ENCODE measurements around the gene BCL2L1.
"Not testable (repeated sequence)": the region's sequence is repeated elsewhere in the genome, so short reads cannot be mapped to it uniquely, and the experiment has no call there.

BCL2L1 gene

DNA sequence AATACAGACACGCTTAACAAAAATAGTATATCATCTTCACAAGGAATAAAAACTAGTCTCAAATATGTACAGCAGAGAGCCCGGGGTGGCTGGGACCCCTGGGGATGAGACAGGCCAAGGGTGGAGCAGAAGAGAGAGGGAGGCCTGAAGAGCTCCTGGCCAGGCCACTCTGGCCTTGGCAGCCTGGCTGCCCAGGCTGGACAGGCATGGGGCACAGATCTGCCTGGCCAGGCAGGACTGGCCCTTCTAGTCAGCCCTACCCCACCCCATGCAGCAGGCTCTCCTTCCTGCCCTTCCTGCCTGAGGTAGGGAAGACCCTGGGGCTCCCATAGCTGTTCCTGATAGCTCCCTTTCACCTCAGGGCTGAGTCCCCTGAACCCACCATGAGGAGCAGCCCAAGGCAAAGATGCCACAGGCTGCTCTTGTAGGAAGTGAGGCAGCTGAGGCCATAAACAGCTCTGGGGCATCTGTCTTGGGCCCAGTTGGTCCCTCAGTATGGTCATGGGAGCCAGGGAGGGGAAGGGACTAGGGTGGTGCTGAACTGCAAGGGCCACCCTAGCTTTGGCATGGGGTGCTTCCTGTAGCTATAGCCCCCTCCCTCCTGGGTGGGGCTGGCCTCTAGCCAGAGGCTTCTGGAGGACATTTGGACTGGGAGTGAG is 57.8 kb downstream of the BCL2L1 start:
- Histone ChIP-seq H3K4me1 (ENCODE audit: control insufficient read depth, insufficient read depth, low read length) (peaks cover 47% of the 10 kb centered on the region), H3K36me3 (ENCODE audit: insufficient read depth, low read length) (peaks cover 55% of the 10 kb centered on the region), H3K27me3 (ENCODE audit: control insufficient read depth, insufficient read depth, low read length) (no peaks in the 10 kb centered on the region), H3K9me3 (replicated peaks; ENCODE audit: low read length) (no peaks in the 10 kb centered on the region), H3K4me2 (ENCODE audit: low read length) (no peak overlapping the region), H3K4me3 (ENCODE audit: low read length) (no peak overlapping the region), H3K9ac (ENCODE audit: low read depth, low read length) (no peak overlapping the region)

- Histone ChIP-seq H3K4me3 (ENCODE audit: low read length) (no peak overlapping the region), H3K9ac (ENCODE audit: low read depth, low read length) (peak overlapping the region; percentile 20), H3K36me3 (ENCODE audit: insufficient read depth, low read length) (peaks cover 49% of the 10 kb centered on the region), H3K4me2 (ENCODE audit: low read length) (no peak overlapping the region), H3K4me1 (ENCODE audit: control insufficient read depth, insufficient read depth, low read length) (peaks cover 47% of the 10 kb centered on the region), H3K27me3 (ENCODE audit: control insufficient read depth, insufficient read depth, low read length) (no peaks in the 10 kb centered on the region), H3K9me3 (replicated peaks; ENCODE audit: low read length) (no peaks in the 10 kb centered on the region)
These were observed 58.6 kb downstream of the BCL2L1 start for GRCh38 chr20:31663838-31664695.

- H3K4me1 ChIP-seq (ENCODE audit: control insufficient read depth, insufficient read depth, low read length), result peaks cover 47% of the 10 kb centered on the region
These were observed 59.2 kb downstream of the BCL2L1 start for GRCh38 chr20:31663524-31663837.

DNA sequence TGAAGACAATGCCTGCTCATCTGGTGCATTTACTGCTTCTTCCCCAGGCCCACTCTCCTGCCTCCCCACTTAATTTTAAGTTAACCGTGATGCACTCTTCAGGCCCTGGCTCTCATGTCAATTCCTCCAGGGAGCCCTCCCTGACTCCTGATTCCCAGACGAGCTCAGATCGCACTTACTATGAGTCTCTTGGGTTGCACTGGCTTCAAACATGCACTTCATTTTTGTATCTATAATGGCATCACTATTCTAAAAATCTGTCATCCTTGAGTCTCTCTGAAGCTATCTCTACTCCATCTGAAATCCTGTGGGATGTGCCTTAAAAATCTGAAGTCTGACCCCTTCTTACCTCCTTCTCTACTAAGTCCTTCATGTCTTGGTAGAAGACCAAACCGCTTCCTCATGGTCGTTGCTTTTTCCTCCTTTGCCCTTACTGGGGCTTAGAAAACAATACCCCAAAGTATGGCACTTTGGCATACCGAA is 60.3 kb downstream of the BCL2L1 start:
- Histone ChIP-seq H3K9me3 (replicated peaks; ENCODE audit: low read length) (no peaks in the 10 kb centered on the region), H3K4me3 (ENCODE audit: low read length) (no peak overlapping the region), H3K4me2 (ENCODE audit: low read length) (peak overlapping the region; percentile 77), H3K27me3 (ENCODE audit: control insufficient read depth, insufficient read depth, low read length) (no peaks in the 10 kb centered on the region), H3K4me1 (ENCODE audit: control insufficient read depth, insufficient read depth, low read length) (peaks cover 43% of the 10 kb centered on the region), H3K36me3 (ENCODE audit: insufficient read depth, low read length) (peaks cover 40% of the 10 kb centered on the region), H3K9ac (ENCODE audit: low read depth, low read length) (peak overlapping the region; percentile 1)

More at GRCh38 chr20:31663524-31663837, 59.2 kb downstream of the BCL2L1 start:
- H3K9ac ChIP-seq (ENCODE audit: low read depth, low read length), result peak overlapping the region; percentile 20
- H3K4me2 ChIP-seq (ENCODE audit: low read length), result no peak overlapping the region
- H3K36me3 ChIP-seq (ENCODE audit: insufficient read depth, low read length), result peaks cover 46% of the 10 kb centered on the region
- H3K4me3 ChIP-seq (ENCODE audit: low read length), result no peak overlapping the region
- no peaks in the 10 kb centered on the region for H3K27me3 ChIP-seq (ENCODE audit: control insufficient read depth, insufficient read depth, low read length)
- no peaks in the 10 kb centered on the region for H3K9me3 ChIP-seq (replicated peaks; ENCODE audit: low read length)

DNA sequence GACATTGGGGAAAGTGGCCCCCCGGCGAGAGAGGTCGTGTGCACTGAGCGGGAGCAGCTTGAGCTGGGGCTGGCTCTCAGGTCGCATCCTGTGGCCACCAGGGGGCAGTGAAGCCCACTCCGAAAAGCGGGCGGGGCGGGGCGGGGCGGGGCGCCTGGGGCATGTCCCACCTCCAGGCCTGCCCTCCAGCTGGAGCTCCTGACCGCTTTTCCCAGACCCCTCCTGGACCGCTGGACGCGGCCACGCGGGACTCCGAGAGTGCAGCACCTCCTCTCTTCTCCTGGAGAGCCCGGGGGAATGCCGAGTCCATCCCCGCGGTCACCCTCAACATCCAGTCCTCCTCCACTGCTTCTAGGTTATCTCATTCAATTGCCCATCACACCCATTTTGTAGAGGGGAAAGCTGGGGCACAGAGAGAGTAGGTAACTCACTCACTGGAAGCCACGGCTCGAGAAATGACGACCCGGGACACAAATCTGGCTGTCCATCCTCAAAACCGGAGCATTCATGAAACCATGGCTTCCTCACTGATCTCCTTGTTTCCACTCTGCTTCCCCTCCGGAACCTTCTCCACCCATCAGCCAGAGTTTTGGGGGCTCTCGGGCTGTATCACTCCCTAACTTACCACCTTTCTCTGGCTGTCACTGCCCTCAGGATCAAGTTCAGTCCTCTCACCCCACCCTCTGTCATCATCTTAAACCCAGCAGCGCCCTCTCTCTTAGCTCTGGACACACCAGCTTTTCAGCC is 60.9 kb downstream of the BCL2L1 start:
- Histone ChIP-seq H3K9me3 (replicated peaks; ENCODE audit: low read length) (no peaks in the 10 kb centered on the region), H3K4me3 (ENCODE audit: low read length) (peak overlapping the region; percentile 48), H3K27me3 (ENCODE audit: control insufficient read depth, insufficient read depth, low read length) (no peaks in the 10 kb centered on the region), H3K36me3 (ENCODE audit: insufficient read depth, low read length) (peaks cover 36% of the 10 kb centered on the region), H3K4me1 (ENCODE audit: control insufficient read depth, insufficient read depth, low read length) (peaks cover 39% of the 10 kb centered on the region), H3K9ac (ENCODE audit: low read depth, low read length) (peak overlapping the region; percentile 44), H3K4me2 (ENCODE audit: low read length) (peak overlapping the region; percentile 77)

DNA sequence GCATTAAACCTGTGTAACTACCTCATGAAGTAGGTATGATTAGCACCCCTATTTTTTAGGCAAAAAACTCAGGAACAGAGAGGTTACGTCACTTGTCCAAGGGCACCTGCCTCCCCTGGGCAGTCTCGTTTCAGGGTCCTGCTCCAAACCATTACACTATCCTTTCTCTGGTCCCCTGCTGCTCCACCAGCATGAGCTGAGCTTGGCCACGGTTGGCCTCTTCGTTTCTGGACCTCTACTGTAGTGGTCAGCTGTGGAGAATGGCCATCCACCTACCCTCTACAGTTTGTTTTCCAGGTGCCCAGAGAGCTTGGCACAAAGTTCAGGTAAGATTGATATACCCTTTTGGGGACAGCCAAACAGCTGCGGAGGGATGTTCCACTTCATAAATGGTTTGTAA is 68.1 kb downstream of the BCL2L1 start:
- Histone ChIP-seq H3K36me3 (ENCODE audit: insufficient read depth, low read length) (no peaks in the 10 kb centered on the region), H3K9ac (ENCODE audit: low read depth, low read length) (no peak overlapping the region), H3K4me3 (ENCODE audit: low read length) (no peak overlapping the region), H3K27me3 (ENCODE audit: control insufficient read depth, insufficient read depth, low read length) (no peaks in the 10 kb centered on the region), H3K4me2 (ENCODE audit: low read length) (no peak overlapping the region), H3K9me3 (replicated peaks; ENCODE audit: low read length) (no peaks in the 10 kb centered on the region), H3K4me1 (ENCODE audit: control insufficient read depth, insufficient read depth, low read length) (peaks cover 20% of the 10 kb centered on the region)

DNA sequence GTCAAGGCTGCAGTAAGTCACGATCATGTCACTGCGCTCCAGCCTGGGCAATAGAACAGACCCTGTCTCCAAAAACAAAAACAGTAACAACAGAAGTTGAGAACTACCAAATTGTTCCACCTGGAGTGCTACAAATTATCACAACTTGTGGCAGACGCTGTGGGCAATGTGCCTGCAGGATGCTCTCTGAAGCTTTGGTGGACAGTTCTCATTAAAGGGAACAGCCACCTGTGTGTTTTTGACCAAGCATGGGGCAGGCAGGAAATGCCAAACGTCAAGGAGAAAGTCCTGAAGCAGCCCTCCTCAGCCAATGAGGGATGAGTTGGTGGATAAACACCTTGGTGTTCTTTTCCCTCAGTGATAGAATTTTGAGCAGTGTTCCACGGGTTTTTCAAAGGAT is 69.1 kb downstream of the BCL2L1 start:
- H3K4me3 ChIP-seq (ENCODE audit: low read length), result no peak overlapping the region

DNA sequence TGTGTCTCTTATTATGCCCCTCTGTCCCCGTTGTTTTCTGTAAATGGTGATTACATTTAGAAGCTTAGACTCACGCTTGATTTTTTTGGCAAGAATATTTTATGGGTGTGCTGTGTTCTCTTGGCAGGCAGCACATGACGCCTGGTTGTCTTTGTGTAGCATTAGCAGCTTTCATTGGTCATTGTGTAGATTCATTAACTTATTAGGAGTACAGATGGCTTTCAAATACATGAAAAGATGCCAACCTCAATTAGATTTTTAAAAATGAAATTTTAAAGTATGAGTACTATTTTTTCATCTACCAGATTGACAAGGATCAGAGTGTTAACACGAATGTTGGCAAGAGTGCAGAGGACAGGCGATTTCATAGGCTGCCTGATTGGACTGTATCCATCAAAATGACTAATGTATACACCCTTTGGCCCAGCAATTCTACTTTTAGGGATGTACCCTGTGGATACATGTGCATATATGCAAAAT is 69.7 kb downstream of the BCL2L1 start:
- H3K4me1 ChIP-seq (ENCODE audit: control insufficient read depth, insufficient read depth, low read length), result peaks cover 20% of the 10 kb centered on the region
- no peak overlapping the region for H3K9ac ChIP-seq (ENCODE audit: low read depth, low read length)
- H3K27me3 ChIP-seq (ENCODE audit: control insufficient read depth, insufficient read depth, low read length), result no peaks in the 10 kb centered on the region
- H3K36me3 ChIP-seq (ENCODE audit: insufficient read depth, low read length), result no peaks in the 10 kb centered on the region
- H3K4me2 ChIP-seq (ENCODE audit: low read length), result peak overlapping the region; percentile 56
- H3K9me3 ChIP-seq (replicated peaks; ENCODE audit: low read length), result no peaks in the 10 kb centered on the region
- H3K4me3 ChIP-seq (ENCODE audit: low read length), result no peak overlapping the region

More for the DNA sequence above, 69.1 kb downstream of the BCL2L1 start:
- H3K9me3 ChIP-seq (replicated peaks; ENCODE audit: low read length), result no peaks in the 10 kb centered on the region
- no peak overlapping the region for H3K9ac ChIP-seq (ENCODE audit: low read depth, low read length)
- H3K36me3 ChIP-seq (ENCODE audit: insufficient read depth, low read length), result no peaks in the 10 kb centered on the region
- H3K4me2 ChIP-seq (ENCODE audit: low read length), result peak overlapping the region; percentile 56
- H3K27me3 ChIP-seq (ENCODE audit: control insufficient read depth, insufficient read depth, low read length), result no peaks in the 10 kb centered on the region
- H3K4me1 ChIP-seq (ENCODE audit: control insufficient read depth, insufficient read depth, low read length), result peaks cover 20% of the 10 kb centered on the region

DNA sequence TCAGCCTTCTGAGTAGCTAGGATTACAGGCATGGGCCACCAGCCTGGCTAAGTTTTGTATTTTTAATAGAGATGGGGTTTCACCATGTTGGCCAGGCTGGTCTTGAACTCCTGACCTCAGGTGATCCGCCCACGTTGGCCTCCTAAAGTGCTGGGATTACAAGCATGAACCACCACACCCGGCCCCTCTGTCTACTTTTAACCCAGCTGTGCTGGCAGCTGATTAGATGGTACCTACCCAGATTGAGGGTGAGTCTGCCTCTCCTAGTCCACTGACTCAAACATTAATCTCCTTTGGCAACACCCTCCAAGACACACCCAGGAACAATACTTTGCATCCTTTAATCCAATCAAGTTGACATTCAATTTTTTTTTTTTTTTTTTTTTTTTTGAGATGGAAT is 74.6 kb downstream of the BCL2L1 start:
- H3K4me2 ChIP-seq (ENCODE audit: low read length); H3K36me3 ChIP-seq (ENCODE audit: insufficient read depth, low read length); H3K9ac ChIP-seq (ENCODE audit: low read depth, low read length); H3K4me3 ChIP-seq (ENCODE audit: low read length); H3K27me3 ChIP-seq (ENCODE audit: control insufficient read depth, insufficient read depth, low read length); H3K9me3 ChIP-seq (replicated peaks; ENCODE audit: low read length): not testable (repeated sequence)
- H3K4me1 ChIP-seq (ENCODE audit: control insufficient read depth, insufficient read depth, low read length), result peaks cover 12% of the 10 kb centered on the region

- Histone ChIP-seq H3K4me2 (ENCODE audit: low read length) (no peak overlapping the region), H3K4me3 (ENCODE audit: low read length) (no peak overlapping the region)
These were observed 78.0 kb downstream of the BCL2L1 start for GRCh38 chr20:31644701-31645100.

GRCh38 chr20:31643522-31643921 is 79.1 kb downstream of the BCL2L1 start:
- peaks cover 11% of the 10 kb centered on the region for H3K27me3 ChIP-seq (ENCODE audit: control insufficient read depth, insufficient read depth, low read length)
- no peak overlapping the region for H3K4me3 ChIP-seq (ENCODE audit: low read length)
- H3K9ac ChIP-seq (ENCODE audit: low read depth, low read length), result no peak overlapping the region
- H3K4me1 ChIP-seq (ENCODE audit: control insufficient read depth, insufficient read depth, low read length), result no peaks in the 10 kb centered on the region
- no peaks in the 10 kb centered on the region for H3K9me3 ChIP-seq (replicated peaks; ENCODE audit: low read length)
- no peak overlapping the region for H3K4me2 ChIP-seq (ENCODE audit: low read length)
- H3K36me3 ChIP-seq (ENCODE audit: insufficient read depth, low read length), result no peaks in the 10 kb centered on the region

More at GRCh38 chr20:31644701-31645100, 78.0 kb downstream of the BCL2L1 start:
- H3K27me3 ChIP-seq (ENCODE audit: control insufficient read depth, insufficient read depth, low read length), result peaks cover 6% of the 10 kb centered on the region
- H3K4me1 ChIP-seq (ENCODE audit: control insufficient read depth, insufficient read depth, low read length), result no peaks in the 10 kb centered on the region
- no peak overlapping the region for H3K9ac ChIP-seq (ENCODE audit: low read depth, low read length)
- H3K9me3 ChIP-seq (replicated peaks; ENCODE audit: low read length), result no peaks in the 10 kb centered on the region
- no peaks in the 10 kb centered on the region for H3K36me3 ChIP-seq (ENCODE audit: insufficient read depth, low read length)
